DOHH2 (cell line): Measurements from ENCODE around the gene MAPK7.

Experiments
- CTCF ChIP-seq: fragments of 200-600 bp; sonication (generic); IDR thresholded peaks from one replicate; pipeline ENCODE4 v1.5.1; 2014; ENCODE audit warnings: antibody characterized with exemption, mild to moderate bottlenecking, low read depth, low read length; ENCODE audit not compliant: poor library complexity, severe bottlenecking
- EZH2phosphoT487 ChIP-seq: fragments of 200-600 bp; sonication (generic); IDR thresholded peaks from 2 replicates; pipeline ENCODE4 v1.6.1; 2017; ENCODE audit warnings: borderline replicate concordance, mild to moderate bottlenecking, antibody characterized with exemption, low read length, moderate library complexity, mixed read lengths

GRCh38 chr17:19334331-19334730, 44.0 kb upstream of the MAPK7 start:
- TF ChIP-seq CTCF (no peak), EZH2phosphoT487 (no peak)
